ENCODE results near the gene SUPT3H.
"Not testable (repeated sequence)": the region's sequence is repeated elsewhere in the genome, so short reads cannot be mapped to it uniquely, and the experiment has no call there.

SUPT3H gene

GRCh38 chr6:45169815-45170214, 207.9 kb downstream of the SUPT3H start:
- DNase-seq, result no peak

GRCh38 chr6:45163952-45164766, 213.6 kb downstream of the SUPT3H start:
- DNase-seq, result peak; percentile 12

- no peak for DNase-seq
These were observed 217.4 kb downstream of the SUPT3H start for GRCh38 chr6:45160305-45160704.

DNA sequence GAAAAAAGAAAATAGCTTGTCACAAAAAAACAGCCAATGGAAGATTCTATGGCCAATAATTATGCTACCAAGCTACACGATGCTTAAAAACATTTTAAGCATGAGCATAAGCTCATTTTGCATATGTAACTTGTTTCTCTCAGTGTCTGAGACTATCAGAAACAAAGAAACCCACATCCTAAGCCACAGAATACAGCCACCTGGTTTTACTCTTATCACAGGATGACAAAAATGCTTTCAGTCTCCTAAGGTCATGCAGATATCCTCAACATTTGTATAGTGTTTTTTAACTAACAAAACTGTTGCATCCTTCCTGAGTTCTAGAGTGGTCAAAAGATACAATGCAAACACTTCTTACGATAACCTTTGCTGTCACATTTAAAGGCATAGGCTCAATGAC, 221.7 kb downstream of the SUPT3H start:
- DNase-seq, result peak; percentile 56

DNA sequence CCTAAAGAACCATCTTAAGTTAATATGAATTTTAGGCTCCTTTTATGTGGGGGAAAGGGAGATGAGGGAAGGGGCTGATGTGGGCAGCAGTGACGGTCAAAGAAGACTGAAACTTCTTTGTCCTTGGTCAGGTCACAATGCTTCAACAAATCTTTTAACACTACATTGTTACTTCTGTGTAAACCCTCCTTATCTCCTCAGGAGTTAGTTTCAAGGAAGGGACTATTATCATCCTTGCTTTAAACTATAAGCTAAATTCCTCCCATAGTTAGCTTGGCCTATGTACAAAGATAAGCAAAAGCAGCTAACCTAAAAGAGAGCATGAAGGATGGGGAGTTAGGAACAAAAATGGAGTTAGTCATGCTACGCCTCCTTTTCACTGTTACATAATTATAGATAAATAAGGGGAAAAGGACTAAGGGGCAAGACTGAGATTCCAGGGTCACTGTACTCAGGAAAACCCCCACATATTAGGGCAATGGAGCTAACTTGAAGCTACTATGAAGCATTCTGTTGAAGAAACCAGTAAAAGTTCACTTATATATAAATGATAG, 222.3 kb downstream of the SUPT3H start:
- no peak for DNase-seq

DNA sequence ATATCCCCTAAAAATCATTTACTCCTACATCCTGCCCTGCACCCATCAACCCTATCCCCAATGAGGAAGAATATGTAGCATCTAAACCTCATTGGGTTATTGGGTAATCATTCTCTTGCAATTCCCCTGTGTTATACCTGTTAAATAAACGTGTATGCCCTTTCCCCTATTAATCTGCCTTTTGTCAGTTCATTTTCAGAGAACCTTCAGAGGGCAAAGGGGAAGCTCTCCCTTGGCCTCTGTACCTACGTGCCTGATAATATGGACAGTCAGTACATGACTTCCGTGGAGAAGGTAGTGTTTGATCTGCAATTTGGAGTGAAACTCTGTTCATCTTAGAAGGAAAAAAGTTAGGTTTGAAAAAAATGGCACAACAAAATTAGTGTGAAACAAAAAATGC, 223.1 kb downstream of the SUPT3H start:
- no peak for DNase-seq

- DNase-seq, result no peak
These were observed 228.9 kb downstream of the SUPT3H start for GRCh38 chr6:45148711-45149341.

DNA sequence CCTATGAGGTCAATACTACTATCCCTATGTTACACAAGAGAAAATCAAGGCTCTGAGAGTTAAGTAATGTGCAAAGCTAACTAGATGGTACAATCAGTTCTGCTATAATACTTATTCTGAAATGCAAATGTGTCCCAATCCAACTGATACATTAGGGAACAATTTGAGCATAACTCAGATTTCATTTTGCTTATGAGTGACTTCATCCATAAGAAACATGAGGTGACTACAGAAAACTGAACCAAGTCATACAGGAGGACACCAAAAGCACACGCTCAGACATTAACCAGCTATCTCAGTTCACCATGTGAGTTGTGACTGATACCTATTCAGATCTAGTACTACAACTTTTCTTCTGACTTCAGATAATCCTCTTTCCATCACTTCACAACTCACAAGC, 229.5 kb downstream of the SUPT3H start:
- no peak for DNase-seq

DNA sequence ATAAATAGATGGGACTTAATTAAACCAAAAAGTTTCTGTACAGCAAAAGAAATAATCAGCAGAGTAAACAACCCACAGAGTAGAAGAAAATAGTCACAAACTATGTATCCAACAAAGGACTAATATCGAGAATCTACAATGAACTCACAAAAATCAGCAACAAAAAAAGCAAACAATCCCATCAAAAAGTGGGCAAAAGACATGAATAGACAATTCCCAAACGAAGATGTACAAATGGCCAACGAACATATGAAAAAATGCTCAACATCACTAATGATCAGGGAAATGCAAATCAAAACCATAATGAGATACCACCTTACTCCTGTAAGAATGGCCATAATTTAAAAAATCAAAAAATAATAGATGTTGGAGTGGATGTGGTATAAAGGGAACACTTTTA, 232.1 kb downstream of the SUPT3H start:
- DNase-seq, result not testable (repeated sequence)

DNA sequence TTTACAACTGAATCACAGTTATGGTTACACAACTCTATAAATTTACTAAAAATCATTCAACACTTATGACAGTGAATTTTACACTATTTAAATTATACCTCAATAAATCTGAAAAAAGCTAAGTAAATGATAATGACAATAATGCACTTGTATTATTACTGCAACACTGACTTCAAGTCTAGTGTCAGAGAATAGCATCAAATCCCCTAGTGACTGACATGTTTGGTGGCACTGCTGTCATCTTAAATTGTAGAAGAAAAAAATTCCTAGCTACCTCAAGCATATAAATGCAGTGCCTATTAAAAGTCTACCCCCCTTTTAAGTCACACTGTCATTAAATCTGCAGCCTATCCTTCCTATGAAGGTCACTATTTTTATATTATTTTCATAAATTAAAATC, 239.0 kb downstream of the SUPT3H start:
- no peak for DNase-seq

GRCh38 chr6:45136495-45136894, 241.2 kb downstream of the SUPT3H start:
- no peak for DNase-seq

DNA sequence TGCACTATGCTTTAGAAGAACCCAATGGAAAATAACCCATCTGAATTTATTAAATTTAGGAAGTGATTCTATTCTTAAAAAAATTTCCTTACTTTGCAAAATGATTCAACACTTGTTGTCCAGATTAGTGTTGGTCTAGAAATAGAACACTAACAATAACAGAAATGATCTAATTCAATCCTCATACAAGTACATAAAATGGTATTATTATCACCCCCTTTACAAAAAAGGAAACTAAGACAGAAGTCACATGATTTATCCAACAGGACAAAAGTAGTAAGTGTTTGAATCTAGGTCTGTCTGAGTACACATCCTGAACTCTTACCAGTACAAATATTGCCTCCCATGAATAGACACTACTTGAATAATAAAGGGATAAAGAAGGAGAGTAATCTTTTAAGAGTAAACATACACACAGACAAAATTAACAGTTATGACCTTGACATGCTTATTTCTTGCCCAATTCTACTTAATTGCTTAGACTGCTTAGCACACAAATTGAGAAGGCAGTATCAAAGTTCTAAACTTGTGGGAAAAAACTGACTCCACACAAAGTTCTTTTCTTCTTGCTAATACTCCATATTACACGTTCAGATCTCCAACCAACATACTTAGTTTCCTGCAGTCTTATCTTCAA, 245.0 kb downstream of the SUPT3H start:
- no peak for DNase-seq

- no peak for DNase-seq
These were observed 245.7 kb downstream of the SUPT3H start for GRCh38 chr6:45132059-45132458.

DNA sequence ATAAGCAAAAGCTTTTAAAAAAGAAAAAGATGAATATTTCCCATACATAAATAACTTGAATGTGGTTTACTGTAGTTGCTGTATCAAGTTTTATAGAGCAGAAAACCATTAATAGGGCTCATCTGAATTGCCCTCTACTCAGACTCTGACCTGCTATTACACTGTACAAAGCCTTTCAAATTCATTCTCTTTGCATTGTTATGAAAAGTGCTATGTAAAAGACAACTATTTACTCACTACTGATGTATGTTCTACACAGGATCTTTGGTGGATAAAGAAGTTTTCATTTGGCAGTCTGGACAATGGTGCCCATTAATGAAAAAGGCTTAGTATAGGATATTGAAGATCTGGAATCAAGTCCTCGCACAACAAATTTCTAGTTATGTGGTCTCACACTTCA, 248.7 kb downstream of the SUPT3H start:
- no peak for DNase-seq

GRCh38 chr6:45127185-45127584, 250.5 kb downstream of the SUPT3H start:
- no peak for DNase-seq

GRCh38 chr6:45126033-45126432, 251.7 kb downstream of the SUPT3H start:
- DNase-seq, result no peak

GRCh38 chr6:45123023-45123422, 254.7 kb downstream of the SUPT3H start:
- DNase-seq, result no peak

- DNase-seq, result no peak
These were observed 259.0 kb downstream of the SUPT3H start for GRCh38 chr6:45118754-45119153.

- DNase-seq, result no peak
These were observed 260.9 kb downstream of the SUPT3H start for GRCh38 chr6:45116714-45117410.

DNA sequence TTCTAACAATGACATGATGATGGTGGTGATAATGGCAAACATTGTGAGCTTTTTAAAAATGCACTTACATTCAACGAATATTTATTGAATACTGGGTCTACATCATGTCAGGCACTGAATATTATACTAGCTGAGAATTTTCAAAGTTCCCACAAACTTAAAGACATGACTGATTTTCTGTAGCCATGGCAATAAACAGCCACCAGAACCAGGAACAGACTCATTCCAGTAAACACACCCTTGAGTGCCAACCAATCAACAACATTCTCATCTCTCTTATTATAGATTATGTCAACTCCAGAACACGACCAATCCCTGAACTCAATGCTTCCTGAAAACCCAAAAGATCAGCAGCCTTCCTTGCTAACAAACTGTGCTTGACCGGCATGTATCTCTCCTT, 262.0 kb downstream of the SUPT3H start:
- no peak for DNase-seq

GRCh38 chr6:45112711-45113110, 265.0 kb downstream of the SUPT3H start:
- DNase-seq, result no peak

- DNase-seq, result peak; percentile 0
These were observed 268.2 kb downstream of the SUPT3H start for GRCh38 chr6:45109551-45109950.

- no peak for DNase-seq
These were observed 272.4 kb downstream of the SUPT3H start for GRCh38 chr6:45105170-45105820.

Measured in CD4-positive, alpha-beta T cell treated with Interleukin-17A for 1 hour (primary cell).